IPS-NIHi7 (cell line): ENCODE measurements around the gene IRGM.
A peak's percentile ranks its signal among the peaks of the same experiment; 100 is the strongest.
"Not testable (repeated sequence)": the region's sequence is repeated elsewhere in the genome, so short reads cannot be mapped to it uniquely, and the experiment has no call there.

Source experiments
- DNase-seq: peaks from one replicate; pipeline ENCODE4 v3.0.0; 2012; ENCODE audit warnings: mixed read lengths; ENCODE audit errors: extremely low spot score

The IRGM gene

GRCh38 chr5:150846308-150846653 lies at the start of gene IRGM:
IRGM (plus strand) TSS chr5:150846521; CDS start chr5:150848124, 1,603 bp downstream.
- not testable (repeated sequence) for DNase-seq

GRCh38 chr5:150797384-150797783 lies 48.9 kb upstream of the IRGM start:
- no peak for DNase-seq

GRCh38 chr5:150801117-150801927 lies 45.0 kb upstream of the IRGM start:
- DNase-seq = peak; percentile 80

- no peak for DNase-seq
Observed at GRCh38 chr5:150804388-150804787, 41.9 kb upstream of the IRGM start.

- no peak for DNase-seq
Observed at GRCh38 chr5:150809363-150809762, 37.0 kb upstream of the IRGM start.

GRCh38 chr5:150815010-150815409 lies 31.3 kb upstream of the IRGM start:
- no peak for DNase-seq

GRCh38 chr5:150816946-150817345 lies 29.4 kb upstream of the IRGM start:
- no peak for DNase-seq

- no peak for DNase-seq
Observed at GRCh38 chr5:150829744-150830143, 16.6 kb upstream of the IRGM start.

GRCh38 chr5:150831821-150832220 lies 14.5 kb upstream of the IRGM start:
- DNase-seq = not testable (repeated sequence)

GRCh38 chr5:150836064-150836463 lies 10.3 kb upstream of the IRGM start:
- no peak for DNase-seq

GRCh38 chr5:150836703-150837102 lies 9.6 kb upstream of the IRGM start:
- DNase-seq = peak; percentile 22

- not testable (repeated sequence) for DNase-seq
Observed at GRCh38 chr5:150845185-150845859, 999 bp upstream of the IRGM start.

GRCh38 chr5:150846654-150847333 lies 473 bp downstream of the IRGM start:
- peak; percentile 84 for DNase-seq

GRCh38 chr5:150847334-150847695 lies 994 bp downstream of the IRGM start:
- no peak for DNase-seq

- DNase-seq = no peak
Observed at GRCh38 chr5:150848271-150848670, 1.9 kb downstream of the IRGM start.

- DNase-seq = no peak
Observed at GRCh38 chr5:150851039-150851438, 4.7 kb downstream of the IRGM start.

- DNase-seq = no peak
Observed at GRCh38 chr5:150853561-150853960, 7.2 kb downstream of the IRGM start.

- not testable (repeated sequence) for DNase-seq
Observed at GRCh38 chr5:150856700-150857099, 10.4 kb downstream of the IRGM start.

GRCh38 chr5:150860246-150860821 lies 14.0 kb downstream of the IRGM start:
- no peak for DNase-seq

GRCh38 chr5:150862070-150862469 lies 15.7 kb downstream of the IRGM start:
- no peak for DNase-seq

GRCh38 chr5:150879358-150879757 lies 33.0 kb downstream of the IRGM start:
- DNase-seq = no peak
